Gastrocnemius medialis (tissue), 4 donors: Measurements from ENCODE around the gene TNS4. TPM values are rescaled to one million over a fixed set of nuclear protein-coding genes. Genes with fewer than 3 reads are reported as not detected.
A peak's percentile ranks its signal among the peaks of the same experiment; 100 is the strongest.

Experiments
- ATAC-seq, 2 donors: fragments of 150-250 bp; one replicate each; pipeline ENCODE4 v1.9.1; 2016
- DNase-seq, 2 donors: peaks; one replicate each; pipeline ENCODE4 v3.0.0-alpha.2; 2019
- H3K27ac ChIP-seq, 4 donors: fragments of 200-600 bp; sonication (generic); 1 replicate in 1 of 4; 2 replicates in 3 of 4; pipeline ENCODE4 v1.5.1; 2016 to 2018; ENCODE audit warnings: mild to moderate bottlenecking in 2 of 4, moderate library complexity in 1 of 4
- H3K27me3 ChIP-seq, 3 donors: fragments of 200-600 bp; sonication (generic) in 2 of 3; 1 replicate in 1 of 3; 2 replicates in 2 of 3; pipeline versions ENCODE4 v1.5.1 to v1.6.0; 2016 to 2019; ENCODE audit warnings: mild to moderate bottlenecking in 1 of 3, moderate library complexity in 1 of 3
- H3K36me3 ChIP-seq, 2 donors: fragments of 200-600 bp; sonication (generic) in 1 of 2; one replicate each; pipeline ENCODE4 v1.5.1; 2017 to 2018
- H3K4me1 ChIP-seq, 2 donors: fragments of 200-600 bp; sonication (generic) in 1 of 2; one replicate each; pipeline ENCODE4 v1.5.1; 2016 to 2017; ENCODE audit warnings: mild to moderate bottlenecking in 2 of 2
- H3K4me3 ChIP-seq, 4 donors: fragments of 200-600 bp; sonication (generic) in 3 of 4; 1 replicate in 1 of 4; 2 replicates in 3 of 4; pipeline ENCODE4 v1.5.1; 2016 to 2019; ENCODE audit warnings: mild to moderate bottlenecking in 2 of 4
- H3K9me3 ChIP-seq, 3 donors: fragments of 200-600 bp; sonication (generic) in 2 of 3; 1 replicate in 1 of 3; 2 replicates in 2 of 3; pipeline ENCODE4 v1.5.1; 2016 to 2019
- CTCF ChIP-seq, 5 experiments: fragments of 450-650 bp in 3 of 5; fragments of 200-600 bp in 2 of 5; sonication (generic) in 2 of 5; IDR thresholded peaks in 4 of 5; conservative IDR thresholded peaks in 1 of 5; 1 replicate in 4 of 5; 2 replicates in 1 of 5; pipeline ENCODE4 v1.5.1; 2016 to 2019; ENCODE audit warnings: antibody characterized with exemption in 5 of 5, mild to moderate bottlenecking in 3 of 5, moderate library complexity in 3 of 5
- POLR2A ChIP-seq, 2 donors: fragments of 450-650 bp; IDR thresholded peaks; one replicate each; pipeline ENCODE4 v1.6.1; 2017; ENCODE audit warnings: antibody characterized with exemption in 2 of 2, mild to moderate bottlenecking in 2 of 2, moderate library complexity in 2 of 2
- in situ Hi-C, 4 donors: fragments of 200-750 bp; cut with MboI; loops; one replicate each; pipeline versions ENCODE4 v1.15.0 to v1.8.0; 2017; ENCODE audit warnings: low sequenced_read_pairs in 4 of 4
- intact Hi-C: fragments of 100-400 bp; cut with DNase I; formaldehyde crosslinking; loops from one replicate; pipeline ENCODE4 v1.15.1; 2023; ENCODE audit warnings: low total_unique reads
- total RNA-seq, 4 donors: library from RNA; depleted of rRNA; stranded (reverse); fragments of >200 nt; gene quantifications; one replicate each; pipeline versions ENCODE4 v1.1.0 to v1.2.3, GENCODE V29; 2016

TNS4 gene
- total RNA-seq, 4 donors from 2014 or later: 0.18 TPM; not detected in 3

GRCh38 chr17:40542558-40543411 lies 41.4 kb upstream of the TNS4 start:
- Histone ChIP-seq H3K27ac (peak overlapping the region; percentile 74 to 80 (median 80)), H3K4me1 (peaks cover 45 to 60% of the 10 kb centered on the region in 2 donors), H3K9me3 (no peaks in the 10 kb centered on the region), H3K27me3 (no peaks in the 10 kb centered on the region), H3K36me3 (no peaks in the 10 kb centered on the region), H3K4me3 (no peak overlapping the region)
- in situ Hi-C loops: loop anchor here in 1 of 4 donors (25.0 kb wide), 1 partner anchor 105 kb away; the partner anchor contains the start of gene IGFBP4
- no peak for TF ChIP-seq POLR2A (IDR thresholded peaks at IDR 0.05)
- no peak for TF ChIP-seq CTCF (IDR thresholded peaks at IDR 0.05 in 4 of 5, conservative IDR thresholded peaks at IDR 0.05 in 1 of 5)
- intact Hi-C loops: no loop called here
- ATAC-seq: peak; percentile 77 to 78
- DNase-seq: peak; percentile 59 to 71

GRCh38 chr17:40541873-40542557 lies 40.6 kb upstream of the TNS4 start:
- Histone ChIP-seq H3K4me1 (peaks cover 52 to 60% of the 10 kb centered on the region in 2 donors), H3K4me3 (no peak overlapping the region), H3K27me3 (no peaks in the 10 kb centered on the region), H3K27ac (peak overlapping the region; percentile 74 to 80 (median 80)), H3K36me3 (no peaks in the 10 kb centered on the region), H3K9me3 (no peaks in the 10 kb centered on the region)
- ATAC-seq (peak; percentile 14 to 40), DNase-seq (no peak)
- intact Hi-C loops: no loop called here
- TF ChIP-seq POLR2A (IDR thresholded peaks at IDR 0.05): no peak
- no peak for TF ChIP-seq CTCF (IDR thresholded peaks at IDR 0.05 in 4 of 5, conservative IDR thresholded peaks at IDR 0.05 in 1 of 5)
- in situ Hi-C loops: loop anchor here in 1 of 4 donors (25.0 kb wide), 1 partner anchor 105 kb away; the partner anchor contains the start of gene IGFBP4

GRCh38 chr17:40541060-40541872 lies 39.8 kb upstream of the TNS4 start:
- ATAC-seq (no peak), DNase-seq (peak in 1 of 2 donors; percentile 9)
- intact Hi-C loops (no loop called here), in situ Hi-C loops (loop anchor here in 1 of 4 donors (25.0 kb wide), 1 partner anchor 104 kb away; the partner anchor contains the start of gene IGFBP4)
- H3K36me3 ChIP-seq: no peaks in the 10 kb centered on the region
- no peaks in the 10 kb centered on the region for H3K9me3 ChIP-seq
- no peaks in the 10 kb centered on the region for H3K27me3 ChIP-seq
- no peak for TF ChIP-seq POLR2A (IDR thresholded peaks at IDR 0.05)
- no peak for TF ChIP-seq CTCF (IDR thresholded peaks at IDR 0.05 in 4 of 5, conservative IDR thresholded peaks at IDR 0.05 in 1 of 5)
- H3K4me3 ChIP-seq: no peak overlapping the region
- H3K4me1 ChIP-seq: peaks cover 53 to 60% of the 10 kb centered on the region in 2 donors
- peak overlapping the region; percentile 74 to 80 (median 80) for H3K27ac ChIP-seq

- Histone ChIP-seq H3K27ac (peak overlapping the region; percentile 44 to 80 (median 76)), H3K4me3 (no peak overlapping the region)
- no peak for TF ChIP-seq CTCF (IDR thresholded peaks at IDR 0.05 in 4 of 5, conservative IDR thresholded peaks at IDR 0.05 in 1 of 5)
- no peak for TF ChIP-seq POLR2A (IDR thresholded peaks at IDR 0.05)
These were observed 39.0 kb upstream of the TNS4 start for GRCh38 chr17:40540448-40540847.

More at GRCh38 chr17:40540448-40540847, 39.0 kb upstream of the TNS4 start:
- in situ Hi-C loops (loop anchor here in 1 of 4 donors (25.0 kb wide), 1 partner anchor 103 kb away; the partner anchor contains the start of gene IGFBP4), intact Hi-C loops (no loop called here)
- DNase-seq (no peak), ATAC-seq (no peak)
- Histone ChIP-seq H3K36me3 (no peaks in the 10 kb centered on the region), H3K4me1 (peaks cover 61 to 66% of the 10 kb centered on the region in 2 donors), H3K9me3 (no peaks in the 10 kb centered on the region), H3K27me3 (no peaks in the 10 kb centered on the region)
